ENCODE measurements around the gene ZNF362.

- no peak for TF ChIP-seq CTCF (IDR thresholded peaks at IDR 0.05; ENCODE audit: borderline replicate concordance, extremely low read depth, low read length, poor library complexity, severe bottlenecking)
- TF ChIP-seq EZH2 (IDR thresholded peaks at IDR 0.05; ENCODE audit: borderline replicate concordance, low read depth, low read length, severe bottlenecking): no peak
Measured at GRCh38 chr1:33332357-33332789, 76.1 kb downstream of the ZNF362 start.

All from DND-41 (cell line).